Fibroblast of villous mesenchyme (primary cell): ENCODE results near the gene STRAP. TPM values are rescaled to one million over a fixed set of nuclear protein-coding genes. Genes with fewer than 3 reads are reported as not detected.

ENCODE experiments used
- DNase-seq: peaks from one replicate; pipeline ENCODE4 v3.0.0-alpha.2; 2010; ENCODE audit warnings: low read depth
- H3K4me3 ChIP-seq: 2 replicates; pipeline ENCODE4 v1.5.1; 2011; ENCODE audit warnings: low read depth, mild to moderate bottlenecking, low read length
- total RNA-seq: library from RNA; depleted of rRNA; stranded (reverse); fragments of >200 nt; gene quantifications from 2 replicates; pipeline ENCODE4 v1.2.3, GENCODE V29; 2012
- TF ChIP-seq, protein P1 (sequence below): IDR thresholded peaks from 2 replicates; pipeline ENCODE4 v1.5.1; 2012; ENCODE audit warnings: low read depth, mild to moderate bottlenecking, low read length; ENCODE audit not compliant: insufficient read depth

STRAP gene
- total RNA-seq, 1 donor, result 93.3 TPM

- peak; percentile 68 for DNase-seq
- TF ChIP-seq, protein P1, sequence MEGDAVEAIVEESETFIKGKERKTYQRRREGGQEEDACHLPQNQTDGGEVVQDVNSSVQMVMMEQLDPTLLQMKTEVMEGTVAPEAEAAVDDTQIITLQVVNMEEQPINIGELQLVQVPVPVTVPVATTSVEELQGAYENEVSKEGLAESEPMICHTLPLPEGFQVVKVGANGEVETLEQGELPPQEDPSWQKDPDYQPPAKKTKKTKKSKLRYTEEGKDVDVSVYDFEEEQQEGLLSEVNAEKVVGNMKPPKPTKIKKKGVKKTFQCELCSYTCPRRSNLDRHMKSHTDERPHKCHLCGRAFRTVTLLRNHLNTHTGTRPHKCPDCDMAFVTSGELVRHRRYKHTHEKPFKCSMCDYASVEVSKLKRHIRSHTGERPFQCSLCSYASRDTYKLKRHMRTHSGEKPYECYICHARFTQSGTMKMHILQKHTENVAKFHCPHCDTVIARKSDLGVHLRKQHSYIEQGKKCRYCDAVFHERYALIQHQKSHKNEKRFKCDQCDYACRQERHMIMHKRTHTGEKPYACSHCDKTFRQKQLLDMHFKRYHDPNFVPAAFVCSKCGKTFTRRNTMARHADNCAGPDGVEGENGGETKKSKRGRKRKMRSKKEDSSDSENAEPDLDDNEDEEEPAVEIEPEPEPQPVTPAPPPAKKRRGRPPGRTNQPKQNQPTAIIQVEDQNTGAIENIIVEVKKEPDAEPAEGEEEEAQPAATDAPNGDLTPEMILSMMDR, result no peak
- H3K4me3 ChIP-seq, result no peak overlapping the region
Measured at GRCh38 chr12:15855646-15856045, 26.5 kb upstream of the STRAP start.

GRCh38 chr12:15856097-15856982 is 25.8 kb upstream of the STRAP start:
- DNase-seq, result peak; percentile 83

DNA sequence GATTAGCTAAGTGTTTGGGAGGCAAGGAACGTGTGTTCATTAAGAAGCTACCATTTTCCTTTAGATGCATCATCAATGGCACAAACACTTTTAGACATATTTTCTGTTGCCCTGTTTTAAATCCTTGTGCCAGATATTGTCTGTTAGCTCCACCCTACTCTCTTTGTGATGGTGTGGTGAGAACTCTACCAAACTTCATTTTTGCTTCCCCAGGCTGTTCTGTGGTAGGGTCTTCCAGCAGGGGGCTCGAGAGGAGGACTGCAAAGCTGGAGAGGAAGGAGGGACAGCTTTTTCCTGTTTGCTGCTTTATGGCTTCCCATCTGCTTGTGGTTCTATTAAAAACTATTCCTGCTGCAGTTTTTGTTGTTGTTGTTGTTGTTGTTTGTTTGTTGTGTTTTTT is 23.8 kb upstream of the STRAP start:
- no peak overlapping the region for H3K4me3 ChIP-seq
- DNase-seq, result no peak
- TF ChIP-seq, protein P1, result peak; percentile 24

More at GRCh38 chr12:15856097-15856982, 25.8 kb upstream of the STRAP start:
- H3K4me3 ChIP-seq, result no peak overlapping the region
- TF ChIP-seq, protein P1, result peak; percentile 70

DNA sequence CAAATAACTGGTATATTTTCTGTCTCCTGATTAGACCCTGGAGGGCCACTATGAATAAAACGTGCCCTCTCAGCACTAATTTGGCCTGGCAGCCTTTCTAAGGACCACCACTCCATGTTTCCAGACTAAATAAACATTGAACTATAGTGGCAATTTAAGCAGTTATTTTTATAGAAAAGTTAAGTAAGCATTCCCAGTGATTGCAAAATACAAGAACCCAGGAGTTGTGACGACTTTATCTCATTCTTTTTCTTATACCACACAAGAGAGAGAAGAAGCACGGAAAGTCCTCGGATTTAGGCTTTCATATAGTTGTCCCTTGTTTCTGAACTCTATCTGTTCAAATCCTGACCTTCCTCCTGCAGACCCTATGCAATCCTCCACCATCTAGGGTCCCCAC is 23.1 kb upstream of the STRAP start:
- DNase-seq, result peak; percentile 76
- H3K4me3 ChIP-seq, result no peak overlapping the region

DNA sequence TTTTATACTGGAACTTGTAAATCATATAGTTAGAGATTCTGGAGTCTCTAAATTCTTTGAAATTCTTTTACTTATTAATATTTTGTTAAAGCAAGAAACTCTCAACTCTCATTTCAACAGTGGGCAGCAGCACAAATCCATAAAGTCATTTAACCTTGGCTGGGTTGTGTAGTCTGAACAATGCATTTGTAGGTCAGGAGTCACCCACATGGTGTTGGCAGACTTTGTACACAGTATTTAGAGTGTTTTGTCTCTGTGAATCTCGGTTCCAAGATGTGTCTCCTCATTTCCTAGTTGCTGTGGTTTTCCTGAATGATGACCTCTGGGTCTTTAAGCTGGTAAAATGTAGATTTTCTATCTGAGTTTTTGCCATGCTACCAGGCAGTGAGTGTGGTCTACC is 20.8 kb upstream of the STRAP start:
- no peak overlapping the region for H3K4me3 ChIP-seq
- TF ChIP-seq, protein P1, result no peak
- DNase-seq, result no peak

More for the DNA sequence above, 23.1 kb upstream of the STRAP start:
- TF ChIP-seq, protein P1, result no peak

- DNase-seq, result no peak
- H3K4me3 ChIP-seq, result no peak overlapping the region
- TF ChIP-seq, protein P1, result no peak
Measured at GRCh38 chr12:15862840-15863239, 19.3 kb upstream of the STRAP start.
